Thoracic aorta (tissue), 2 donors: ENCODE results near the gene POLR2M. TPM values are rescaled to one million over a fixed set of nuclear protein-coding genes. Genes with fewer than 3 reads are reported as not detected.

ENCODE experiments used
- ATAC-seq: fragments of 150-250 bp; one replicate; pipeline ENCODE4 v1.8.0; 2017; ENCODE audit warnings: low read depth; ENCODE audit not compliant: insufficient number of reproducible peaks, low FRiP score
- DNase-seq: peaks from one replicate; pipeline ENCODE4 v3.0.0-alpha.2; 2020; ENCODE audit warnings: low spot score
- H3K27ac ChIP-seq, 2 donors: fragments of 200-600 bp; sonication (generic); 1 replicate in 1 of 2; 2 replicates in 1 of 2; pipeline ENCODE4 v1.5.1; 2016; ENCODE audit warnings: mild to moderate bottlenecking in 2 of 2, moderate library complexity in 2 of 2
- H3K27me3 ChIP-seq: fragments of 200-600 bp; sonication (generic); replicated peaks from 2 replicates; pipeline ENCODE4 v1.6.0; 2016; ENCODE audit warnings: mild to moderate bottlenecking; ENCODE audit not compliant: insufficient read depth
- H3K36me3 ChIP-seq: fragments of 200-600 bp; sonication (generic); one replicate; pipeline ENCODE4 v1.5.1; 2016
- H3K4me1 ChIP-seq, 2 donors: fragments of 200-600 bp; sonication (generic); 1 replicate in 1 of 2; 2 replicates in 1 of 2; pipeline versions ENCODE4 v1.5.1 to v1.6.0; 2016; ENCODE audit warnings: low read depth in 2 of 2, mild to moderate bottlenecking in 1 of 2; ENCODE audit not compliant: control insufficient read depth in 1 of 2
- H3K4me3 ChIP-seq: fragments of 200-600 bp; sonication (generic); 2 replicates; pipeline ENCODE4 v1.5.1; 2016; ENCODE audit warnings: mild to moderate bottlenecking
- H3K9me3 ChIP-seq: fragments of 200-600 bp; sonication (generic); 2 replicates; pipeline ENCODE4 v1.5.1; 2016
- total RNA-seq, 2 donors: library from RNA; depleted of rRNA; stranded (reverse); fragments of >200 nt; gene quantifications; one replicate each; pipeline versions ENCODE4 v1.1.0 to v1.2.3, GENCODE V29; 2016
- TF ChIP-seq, protein P1 (sequence below): fragments of 200-600 bp; sonication (generic); IDR thresholded peaks from one replicate; pipeline ENCODE4 v1.5.1; 2019; ENCODE audit warnings: antibody characterized with exemption

The POLR2M gene
- 100 to 1,000 TPM in 1 of 2 donors, 10 to 100 TPM in 1; 90.2 to 199 TPM for total RNA-seq

DNA sequence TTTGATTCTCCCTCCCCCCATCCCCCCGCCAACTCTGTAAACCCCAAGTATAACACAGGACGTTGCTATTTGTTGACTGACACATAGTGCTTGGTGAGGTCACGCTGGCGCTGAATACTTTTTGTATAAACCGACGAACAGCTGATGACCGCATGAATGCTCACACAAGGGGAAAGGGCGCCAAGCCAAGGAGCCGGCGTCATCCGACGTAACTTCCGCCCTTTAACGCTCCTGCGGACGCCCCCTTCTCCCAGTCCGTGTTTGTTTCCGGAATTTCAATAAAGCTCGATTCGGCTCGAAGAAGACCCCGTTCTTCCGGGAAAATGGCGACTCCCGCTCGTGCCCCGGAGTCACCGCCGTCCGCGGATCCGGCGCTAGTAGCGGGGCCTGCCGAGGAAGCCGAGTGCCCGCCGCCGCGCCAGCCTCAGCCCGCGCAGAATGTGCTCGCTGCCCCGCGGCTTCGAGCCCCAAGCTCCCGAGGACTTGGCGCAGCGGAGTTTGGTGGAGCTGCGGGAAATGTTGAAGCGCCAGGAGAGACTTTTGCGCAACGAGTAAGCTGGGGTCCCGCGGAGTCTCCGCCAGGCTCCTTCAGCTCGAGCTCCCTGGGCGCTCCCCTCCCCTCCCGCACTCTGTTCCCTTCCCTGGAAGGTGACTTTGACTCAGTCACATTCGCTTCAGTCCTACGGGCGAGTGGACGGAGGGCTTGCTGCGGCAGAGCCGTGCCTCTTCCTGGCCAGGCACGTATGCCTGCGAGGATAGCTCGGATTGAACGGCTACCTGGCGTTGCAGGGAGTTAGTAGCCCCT, at the start of gene POLR2M:
Gene POLR2M, plus strand, starts transcription at position 310 of the 805 bp plus-strand sequence. Its CDS starts 129 bp downstream, at position 439.
- Histone ChIP-seq H3K36me3 (peaks cover 12% of the 10 kb centered on the region), H3K9me3 (no peaks in the 10 kb centered on the region), H3K27ac (peak within 1 kb of the TSS; percentile 96), H3K4me1 (peaks cover 17 to 39% of the 10 kb centered on the region in 2 donors), H3K27me3 (no peaks in the 10 kb centered on the region), H3K4me3 (peak within 1 kb of the TSS; percentile 75)
- ATAC-seq = peak; percentile 93
- peak; percentile 95 for DNase-seq
- TF ChIP-seq, protein P1, sequence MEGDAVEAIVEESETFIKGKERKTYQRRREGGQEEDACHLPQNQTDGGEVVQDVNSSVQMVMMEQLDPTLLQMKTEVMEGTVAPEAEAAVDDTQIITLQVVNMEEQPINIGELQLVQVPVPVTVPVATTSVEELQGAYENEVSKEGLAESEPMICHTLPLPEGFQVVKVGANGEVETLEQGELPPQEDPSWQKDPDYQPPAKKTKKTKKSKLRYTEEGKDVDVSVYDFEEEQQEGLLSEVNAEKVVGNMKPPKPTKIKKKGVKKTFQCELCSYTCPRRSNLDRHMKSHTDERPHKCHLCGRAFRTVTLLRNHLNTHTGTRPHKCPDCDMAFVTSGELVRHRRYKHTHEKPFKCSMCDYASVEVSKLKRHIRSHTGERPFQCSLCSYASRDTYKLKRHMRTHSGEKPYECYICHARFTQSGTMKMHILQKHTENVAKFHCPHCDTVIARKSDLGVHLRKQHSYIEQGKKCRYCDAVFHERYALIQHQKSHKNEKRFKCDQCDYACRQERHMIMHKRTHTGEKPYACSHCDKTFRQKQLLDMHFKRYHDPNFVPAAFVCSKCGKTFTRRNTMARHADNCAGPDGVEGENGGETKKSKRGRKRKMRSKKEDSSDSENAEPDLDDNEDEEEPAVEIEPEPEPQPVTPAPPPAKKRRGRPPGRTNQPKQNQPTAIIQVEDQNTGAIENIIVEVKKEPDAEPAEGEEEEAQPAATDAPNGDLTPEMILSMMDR = no peak

DNA sequence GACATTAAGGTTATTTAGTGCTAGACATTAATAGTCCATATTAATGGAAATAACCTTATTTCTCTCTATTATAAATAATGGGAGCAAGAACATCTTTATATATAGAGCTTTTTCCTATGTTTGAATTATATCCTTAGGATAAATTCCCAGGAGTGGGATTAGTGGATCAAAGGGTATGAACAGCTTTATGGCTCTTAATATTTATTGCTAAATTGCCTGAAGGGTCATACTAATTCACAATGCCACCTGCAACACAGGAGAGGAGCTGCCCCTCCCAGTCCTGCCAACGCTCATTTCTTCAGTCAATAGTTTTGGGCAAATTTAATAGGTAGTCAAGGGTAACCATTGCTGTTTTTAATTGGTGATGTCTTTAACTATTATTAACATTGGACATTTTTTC, 48.9 kb upstream of the POLR2M start:
- DNase-seq (no peak), ATAC-seq (no peak)
- TF ChIP-seq, protein P1 = no peak
- H3K9me3 ChIP-seq = no peaks in the 10 kb centered on the region
- no peak overlapping the region for H3K4me3 ChIP-seq
- H3K27ac ChIP-seq = no peak overlapping the region
- H3K4me1 ChIP-seq = no peaks in the 10 kb centered on the region
- H3K36me3 ChIP-seq = no peaks in the 10 kb centered on the region
- H3K27me3 ChIP-seq = no peaks in the 10 kb centered on the region

DNA sequence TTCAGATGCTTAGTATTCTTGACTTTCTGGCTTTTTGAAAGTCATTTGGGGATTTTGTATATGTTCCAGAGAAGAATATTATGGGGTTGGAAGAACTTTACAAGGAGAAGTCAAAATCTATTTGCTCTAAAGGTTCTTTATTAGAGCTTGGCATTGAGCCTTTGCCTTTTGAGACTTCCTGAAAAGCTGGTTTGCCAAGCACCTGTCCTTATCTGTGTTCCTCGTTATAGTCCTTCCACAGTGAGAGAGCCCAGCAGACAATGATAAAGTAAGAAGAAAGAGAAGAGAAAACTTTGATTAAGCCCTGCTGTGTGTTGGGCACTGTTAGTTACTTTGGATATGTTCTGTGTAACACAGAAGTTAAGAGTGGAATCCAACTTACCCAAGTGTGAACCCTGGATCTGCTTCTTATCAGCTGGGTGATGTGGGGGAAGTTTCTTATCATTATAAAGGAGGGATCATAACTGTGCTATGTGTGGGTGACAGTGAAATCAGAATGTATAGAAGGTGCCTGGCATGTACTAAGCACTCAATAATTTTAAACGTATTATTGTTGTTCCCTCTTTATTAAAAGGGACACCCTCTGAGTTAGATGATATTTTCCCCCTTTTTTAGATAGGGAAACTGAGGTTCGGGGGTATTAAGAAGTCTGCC, 44.3 kb upstream of the POLR2M start:
- Histone ChIP-seq H3K9me3 (no peaks in the 10 kb centered on the region), H3K27ac (no peak overlapping the region), H3K27me3 (no peaks in the 10 kb centered on the region), H3K4me1 (peaks cover 0 to 5% of the 10 kb centered on the region in 2 donors), H3K4me3 (no peak overlapping the region), H3K36me3 (no peaks in the 10 kb centered on the region)
- no peak for DNase-seq
- TF ChIP-seq, protein P1 = no peak
- ATAC-seq = no peak

DNA sequence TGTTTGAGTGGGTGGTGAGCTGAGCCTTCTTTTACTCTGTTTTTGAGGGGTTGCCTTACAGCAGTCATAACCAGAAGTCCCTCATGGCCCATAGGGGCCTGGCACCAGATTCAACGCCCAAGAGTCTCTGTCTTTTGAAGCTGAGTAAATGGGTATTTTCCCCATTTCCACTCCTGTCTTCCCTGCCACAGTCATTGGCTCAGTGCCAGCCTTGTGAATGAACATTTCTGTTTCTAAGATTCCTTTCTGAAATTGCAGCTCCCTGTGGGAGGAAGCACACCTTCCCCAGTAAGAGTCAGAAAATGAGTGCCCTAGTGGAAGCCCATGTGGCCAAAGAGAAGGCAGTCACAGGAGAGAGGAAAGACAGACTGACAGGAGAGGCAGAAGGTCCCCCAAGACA, 43.7 kb upstream of the POLR2M start:
- Histone ChIP-seq H3K27ac (no peak overlapping the region), H3K36me3 (no peaks in the 10 kb centered on the region), H3K27me3 (no peaks in the 10 kb centered on the region), H3K9me3 (no peaks in the 10 kb centered on the region), H3K4me1 (peaks cover under 1 to 7% of the 10 kb centered on the region in 2 donors), H3K4me3 (no peak overlapping the region)
- DNase-seq (no peak), ATAC-seq (no peak)
- TF ChIP-seq, protein P1 = no peak

DNA sequence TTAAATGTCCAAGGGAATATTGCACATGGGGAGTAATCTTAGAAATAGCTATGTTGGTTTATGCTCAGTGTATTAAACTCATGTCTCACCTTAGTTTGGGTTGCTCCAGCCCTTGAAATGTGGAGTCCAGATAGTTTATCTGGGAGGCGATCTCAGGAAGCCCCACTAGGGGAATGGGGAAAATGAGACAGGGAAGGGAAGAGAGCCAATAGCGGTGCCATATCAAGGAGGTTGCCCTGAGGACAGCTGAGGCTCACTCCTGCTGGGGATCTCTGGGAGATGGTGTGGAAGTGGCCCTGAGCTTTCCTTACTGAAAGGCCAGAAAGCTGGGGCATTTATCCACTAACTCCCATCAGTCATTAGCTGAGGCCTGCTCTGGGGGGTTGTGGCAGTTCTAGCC, 43.3 kb upstream of the POLR2M start:
- Histone ChIP-seq H3K9me3 (no peaks in the 10 kb centered on the region), H3K4me1 (peaks cover 3 to 12% of the 10 kb centered on the region in 2 donors), H3K4me3 (no peak overlapping the region), H3K27me3 (no peaks in the 10 kb centered on the region), H3K36me3 (no peaks in the 10 kb centered on the region), H3K27ac (no peak overlapping the region)
- no peak for DNase-seq
- ATAC-seq = no peak
- TF ChIP-seq, protein P1 = no peak
